GM18951 (cell line): ENCODE results near the gene PLCD3.

ENCODE experiments used
- POLR2A ChIP-seq: IDR thresholded peaks from 4 replicates; pipeline ENCODE4 v1.6.1; 2011; ENCODE audit warnings: mild to moderate bottlenecking; ENCODE audit not compliant: insufficient read length, insufficient read depth; ENCODE audit errors: extremely low read depth
- in situ Hi-C: fragments of 300-500 bp; cut with MboI; formaldehyde crosslinking; loops from one replicate; pipeline ENCODE4 v1.12.0; 2022; ENCODE audit warnings: low sequenced_read_pairs, mixed read lengths, inconsistent platforms; ENCODE audit not compliant: unreplicated experiment

The PLCD3 gene

DNA sequence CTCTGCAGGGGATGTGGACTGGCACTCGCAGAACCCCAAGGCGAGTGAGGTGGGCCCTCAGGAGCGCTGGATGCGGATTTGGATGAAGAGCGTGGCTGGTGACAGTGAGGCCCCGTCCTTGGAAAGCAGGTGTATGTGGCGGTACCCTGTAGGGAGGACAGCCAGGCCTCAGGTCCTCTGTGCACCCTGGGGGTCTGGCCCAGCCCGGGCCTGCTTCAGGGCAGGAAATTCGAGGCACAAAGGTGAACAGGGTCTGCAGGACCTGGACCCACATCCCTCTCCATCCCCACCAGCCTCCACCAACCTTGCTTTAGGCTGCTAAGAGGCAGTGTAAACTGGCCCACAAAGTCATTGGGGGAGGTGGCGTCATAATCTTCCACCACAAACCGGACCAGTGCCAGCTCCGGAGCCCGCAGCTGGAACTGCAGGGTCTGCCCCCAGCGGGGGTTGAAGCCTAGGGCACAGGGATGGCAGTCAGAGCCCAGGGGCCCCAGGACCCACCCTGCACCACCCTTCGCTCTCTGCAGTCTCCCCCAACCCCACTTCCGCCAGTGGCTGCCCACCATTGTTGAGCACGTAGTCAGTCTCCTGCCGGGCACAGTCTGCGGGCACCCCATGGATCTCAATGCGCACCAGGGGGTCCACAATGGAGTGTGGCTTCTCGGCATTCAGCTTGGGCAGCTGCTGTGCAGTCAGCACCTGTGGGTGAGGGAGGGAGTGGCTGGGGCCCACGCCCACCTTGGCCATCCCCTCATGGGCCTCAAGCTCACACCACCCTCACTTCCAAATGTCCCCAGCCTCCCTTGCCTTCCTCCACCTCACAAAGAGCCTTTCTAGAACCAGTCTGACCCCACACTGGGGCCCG lies 19.5 kb downstream of the PLCD3 start:
- TF ChIP-seq POLR2A: no peak
- in situ Hi-C loops: no loop called here

DNA sequence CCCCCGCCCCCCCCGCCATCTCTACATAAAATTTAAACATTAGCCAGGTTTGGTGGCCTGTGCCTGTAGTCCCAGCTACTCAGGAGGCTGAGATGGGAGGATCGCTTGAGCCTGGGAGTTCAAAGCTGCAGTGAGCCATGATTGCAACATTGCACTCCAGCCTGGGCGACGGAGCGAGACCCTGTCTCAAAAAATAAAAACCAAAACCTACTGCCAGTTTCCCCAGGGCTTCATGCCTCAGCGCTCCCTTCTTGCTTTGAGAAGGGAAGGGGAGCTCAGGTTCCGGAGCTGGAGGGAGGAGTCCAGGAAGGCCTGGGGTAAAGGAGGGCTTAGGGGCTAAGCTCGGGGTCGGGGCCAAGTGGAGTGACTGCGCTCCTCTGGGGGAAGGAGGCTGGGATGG lies 20.5 kb downstream of the PLCD3 start:
- TF ChIP-seq POLR2A: no peak

DNA sequence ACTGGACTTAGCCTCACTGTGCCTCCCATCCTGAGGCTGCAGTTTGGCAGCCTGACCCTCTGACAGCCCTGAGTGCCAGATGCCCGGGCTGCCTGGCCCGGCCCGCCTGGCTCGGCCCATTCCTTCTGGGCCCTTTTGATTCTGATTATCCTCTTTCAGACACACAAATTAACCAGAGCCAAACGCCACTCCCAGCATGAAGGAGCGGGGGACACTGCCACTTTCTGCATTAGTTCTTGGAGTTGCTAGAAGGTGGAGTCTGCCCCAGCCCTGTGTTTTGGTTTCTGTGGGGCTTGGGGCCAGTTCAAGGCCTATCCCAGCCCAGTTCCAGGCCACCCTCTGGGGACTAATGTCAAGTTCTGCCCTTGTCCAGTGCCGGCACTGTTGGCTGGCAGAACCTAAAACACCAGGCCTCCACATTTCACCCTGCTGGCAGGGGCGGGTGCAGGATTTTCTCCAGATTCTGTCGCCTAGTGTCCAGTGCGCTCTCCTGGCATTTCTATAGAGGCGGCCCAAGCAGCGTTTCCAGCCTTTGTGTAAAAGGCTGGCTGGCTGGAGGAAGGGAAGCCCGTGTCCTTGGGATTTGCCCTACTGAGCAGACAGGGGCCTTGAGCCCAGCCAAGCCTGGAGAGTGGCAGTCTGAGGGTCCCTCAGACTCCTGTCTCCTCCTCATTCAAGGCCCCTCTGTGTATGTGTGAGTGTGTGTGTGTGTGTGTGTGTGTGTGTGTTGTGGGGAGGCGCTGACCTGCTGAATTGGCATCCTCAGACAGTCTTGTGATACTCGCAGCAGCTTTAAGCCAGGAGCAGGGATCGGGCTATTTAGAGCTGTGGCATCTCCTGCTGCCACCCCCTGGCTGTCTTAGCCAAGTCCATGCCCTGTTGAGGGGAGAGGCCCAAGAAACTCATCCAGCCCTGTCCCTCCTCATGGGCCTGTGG lies 21.4 kb downstream of the PLCD3 start:
- in situ Hi-C loops: no loop called here
- no peak for TF ChIP-seq POLR2A

More for the DNA sequence above, 20.5 kb downstream of the PLCD3 start:
- in situ Hi-C loops: no loop called here

DNA sequence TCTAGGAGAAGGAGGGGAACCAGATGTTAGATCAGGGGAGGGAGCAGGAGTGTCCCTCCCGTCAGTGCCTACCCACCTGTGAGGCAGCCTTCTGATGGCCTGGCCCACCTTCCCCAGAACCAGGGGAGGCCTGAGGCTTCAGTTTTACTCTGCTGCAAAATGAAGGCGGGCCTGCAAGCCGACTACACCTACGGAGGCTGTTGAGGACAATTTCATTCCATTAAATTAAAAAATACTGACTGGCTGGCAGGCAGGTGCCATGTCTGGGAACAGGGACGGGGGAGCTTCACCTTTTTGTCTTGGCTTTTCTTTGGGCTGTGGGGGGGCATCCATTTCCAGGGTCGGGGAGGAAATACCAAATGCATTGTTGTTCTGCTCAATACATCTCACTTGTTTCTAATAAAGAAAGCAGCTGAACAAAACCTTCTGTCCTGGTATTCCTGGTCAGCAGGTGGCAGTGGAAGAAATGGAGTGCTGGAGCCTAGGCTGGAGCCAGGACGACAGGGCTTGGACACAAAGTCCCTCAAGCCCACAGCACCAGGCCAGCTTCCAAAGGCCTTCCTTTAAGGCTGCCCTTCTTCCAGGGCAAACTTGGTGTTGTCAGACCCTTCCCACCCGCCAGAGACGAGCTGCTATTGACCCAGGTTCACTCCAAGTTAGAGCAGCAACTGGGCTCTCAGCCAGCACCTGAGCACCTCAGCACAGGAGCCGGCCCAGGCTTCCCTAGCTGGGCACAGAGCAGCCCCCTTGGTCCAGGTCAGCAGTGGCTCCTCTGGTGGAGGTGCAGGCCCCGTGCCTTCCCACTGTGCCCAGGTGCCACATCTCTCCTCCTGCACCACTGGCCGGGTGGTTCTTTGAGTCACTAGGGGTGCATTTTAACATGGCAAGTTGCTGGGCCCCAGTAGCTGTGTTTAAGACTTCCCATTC lies 23.5 kb downstream of the PLCD3 start:
- TF ChIP-seq POLR2A: no peak
- in situ Hi-C loops: no loop called here

DNA sequence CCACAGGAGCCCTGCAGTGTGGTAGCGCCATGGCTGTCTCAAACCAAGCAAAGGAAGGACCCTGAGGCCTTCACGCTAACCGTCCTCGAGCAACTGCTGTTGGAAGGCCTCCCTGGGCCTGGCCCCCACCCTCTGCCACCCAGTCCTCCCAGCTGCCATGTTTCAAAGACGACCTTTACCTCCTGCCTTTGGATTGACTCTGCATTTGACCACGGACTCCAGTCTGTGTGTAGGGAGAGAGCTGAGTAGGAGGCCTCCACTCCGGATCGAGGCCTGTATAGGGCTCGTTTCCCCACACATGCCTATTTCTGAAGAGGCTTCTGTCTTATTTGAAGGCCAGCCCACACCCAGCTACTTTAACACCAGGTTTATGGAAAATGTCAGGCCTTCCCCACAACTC lies 24.3 kb downstream of the PLCD3 start:
- no peak for TF ChIP-seq POLR2A
- in situ Hi-C loops: no loop called here

DNA sequence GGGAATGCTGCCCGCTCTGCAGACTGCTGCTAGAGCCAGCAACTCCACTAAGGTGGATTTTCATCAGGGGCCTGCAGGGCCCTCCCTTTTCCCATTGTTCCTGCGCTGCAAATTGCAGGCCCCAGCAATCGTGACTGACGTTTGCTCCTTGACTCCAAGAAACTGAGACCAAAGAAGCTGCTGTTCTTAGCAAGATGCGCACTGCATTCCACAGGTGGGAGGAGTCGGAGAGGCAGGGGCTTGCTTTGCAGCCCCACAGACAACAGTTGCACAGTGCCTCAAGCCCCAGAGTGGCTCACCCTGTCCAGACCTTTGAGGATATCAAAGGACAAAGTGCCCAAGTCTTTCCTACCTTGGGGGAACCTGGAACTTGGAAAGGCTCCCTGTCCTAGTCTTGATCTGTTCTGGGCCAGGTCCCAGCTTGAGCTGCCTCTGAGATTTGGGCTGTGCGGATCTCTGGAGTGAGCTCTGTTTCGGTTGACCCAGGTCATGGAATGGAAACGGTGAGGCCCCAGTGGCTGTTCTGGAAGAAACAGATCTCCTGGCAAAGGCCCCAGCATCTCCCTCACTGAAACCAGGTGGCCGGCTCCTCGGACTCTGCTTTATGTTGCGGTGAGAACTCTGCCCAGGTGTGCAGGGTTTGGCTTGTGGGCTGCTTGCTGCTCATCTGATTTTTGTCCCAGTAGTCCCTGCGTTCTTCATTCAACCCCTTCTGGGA lies 24.9 kb downstream of the PLCD3 start:
- in situ Hi-C loops: no loop called here

DNA sequence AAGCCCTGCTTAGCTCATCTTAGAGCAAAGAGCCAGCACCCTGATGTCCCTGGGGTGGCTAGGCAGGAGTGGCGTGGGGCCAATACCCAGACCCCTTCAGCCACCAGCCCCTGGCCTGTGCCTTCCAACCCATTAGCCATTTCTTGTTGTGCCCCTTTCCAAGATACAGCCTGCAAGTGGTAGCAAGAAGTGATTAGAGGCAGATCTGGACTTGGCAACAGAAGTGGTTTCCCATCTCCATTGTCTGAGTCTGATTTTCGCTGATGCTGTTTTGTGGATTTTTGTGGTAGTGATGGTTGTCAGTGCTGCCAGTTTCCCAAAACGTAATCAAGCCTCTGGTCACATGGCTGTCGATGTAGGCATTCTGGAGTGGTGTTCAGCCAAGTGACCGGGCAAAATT lies 25.7 kb downstream of the PLCD3 start:
- no peak for TF ChIP-seq POLR2A
- in situ Hi-C loops: no loop called here

More for the DNA sequence above, 24.9 kb downstream of the PLCD3 start:
- TF ChIP-seq POLR2A: no peak

DNA sequence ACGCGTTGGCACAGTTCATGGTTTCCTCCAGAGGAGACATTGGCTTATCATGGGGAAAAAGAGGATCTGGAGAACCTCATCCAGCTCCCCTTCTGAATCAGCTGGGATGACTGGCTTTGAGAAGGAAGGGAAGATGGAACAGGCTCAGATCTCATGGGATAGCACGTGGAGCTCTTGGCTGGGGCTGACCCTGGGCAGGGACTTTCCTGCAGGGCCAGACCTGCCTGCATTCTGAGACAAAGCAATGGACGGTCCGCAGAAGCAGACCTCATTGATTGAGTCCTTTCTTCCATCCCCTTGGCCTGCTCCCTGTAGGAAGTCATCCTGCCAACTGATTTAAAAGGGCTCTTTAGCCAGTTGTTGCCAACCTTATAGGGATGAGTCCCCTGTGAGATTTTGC lies 26.2 kb downstream of the PLCD3 start:
- in situ Hi-C loops: no loop called here
- TF ChIP-seq POLR2A: no peak

DNA sequence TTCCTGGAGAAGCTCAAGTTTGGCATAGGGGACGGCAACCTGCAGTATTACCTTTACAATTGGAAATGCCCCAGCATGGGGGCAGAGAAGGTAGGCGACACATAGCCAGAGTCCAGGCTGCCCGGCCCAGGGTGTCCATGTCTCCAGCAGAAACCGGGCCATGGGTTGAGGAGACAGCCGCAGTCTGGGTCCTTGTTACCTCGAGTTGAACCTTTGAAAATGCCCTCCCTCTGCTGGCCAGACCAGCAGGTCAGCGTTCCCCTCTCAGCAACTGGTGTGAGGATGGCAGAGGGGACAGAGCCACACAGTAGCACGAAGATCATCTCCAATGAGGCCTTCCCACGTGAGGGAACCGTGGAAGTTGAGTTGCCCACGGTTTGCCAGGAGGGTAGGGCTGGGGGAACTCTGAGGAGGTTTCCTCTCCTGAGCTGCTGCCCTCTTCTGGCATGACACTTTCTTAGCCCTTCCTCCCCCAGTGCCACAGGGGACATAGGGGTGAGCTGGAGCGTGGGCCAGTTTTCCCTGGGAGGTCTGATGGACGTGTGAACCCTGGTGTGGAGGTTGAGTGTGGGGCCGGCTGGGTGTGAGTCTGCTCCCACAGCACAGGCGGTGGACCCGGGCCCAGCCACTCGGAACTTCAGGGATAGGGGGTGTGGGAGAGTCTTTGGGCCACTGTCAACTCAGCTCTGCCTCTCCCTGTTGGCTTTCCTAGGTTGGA lies 27.2 kb downstream of the PLCD3 start:
- in situ Hi-C loops: no loop called here
- no peak for TF ChIP-seq POLR2A

DNA sequence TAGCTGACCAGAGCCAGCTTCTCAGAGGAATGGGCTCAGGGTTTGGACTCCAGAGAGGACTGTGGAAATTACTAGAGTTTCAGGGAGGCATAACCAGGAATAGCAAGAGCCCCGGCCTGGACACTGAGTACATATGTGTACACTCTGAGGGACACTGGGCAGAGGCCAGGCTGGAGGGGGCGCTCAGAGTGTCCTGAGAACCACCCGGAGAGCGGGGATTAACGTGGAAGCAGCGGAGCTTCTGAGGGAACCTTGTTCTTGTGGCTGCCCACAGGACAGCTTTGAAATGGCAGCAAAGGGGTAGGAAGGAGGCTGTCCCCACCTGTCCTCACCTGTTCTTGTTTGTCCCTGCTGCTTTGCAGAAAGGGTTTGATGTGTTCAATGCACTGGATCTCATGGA lies 27.8 kb downstream of the PLCD3 start:
- in situ Hi-C loops: no loop called here
- no peak for TF ChIP-seq POLR2A

DNA sequence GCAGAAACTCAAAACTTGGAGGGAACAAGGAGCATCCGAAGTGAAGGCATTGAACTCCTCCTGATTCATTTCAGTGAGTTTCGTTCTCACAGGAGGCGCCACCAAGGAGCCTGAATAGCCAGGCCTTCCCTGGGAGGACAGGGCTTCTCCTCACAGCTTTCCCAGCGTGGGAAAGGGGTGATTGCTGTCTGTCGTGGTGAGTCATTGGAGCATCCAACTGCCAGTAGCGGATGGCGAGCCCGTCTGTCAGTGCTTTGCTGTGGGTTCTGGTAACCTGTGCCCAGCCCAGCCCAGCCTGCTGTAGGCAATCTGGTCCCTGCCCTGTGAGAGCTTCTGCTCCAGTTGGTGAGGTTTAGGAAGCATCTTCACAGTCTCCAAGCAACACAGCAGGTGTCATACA lies 28.3 kb downstream of the PLCD3 start:
- in situ Hi-C loops: no loop called here

More for the DNA sequence above, 28.3 kb downstream of the PLCD3 start:
- no peak for TF ChIP-seq POLR2A
